ENCODE data around the gene ENDOD1.

- TF ChIP-seq, protein P1, sequence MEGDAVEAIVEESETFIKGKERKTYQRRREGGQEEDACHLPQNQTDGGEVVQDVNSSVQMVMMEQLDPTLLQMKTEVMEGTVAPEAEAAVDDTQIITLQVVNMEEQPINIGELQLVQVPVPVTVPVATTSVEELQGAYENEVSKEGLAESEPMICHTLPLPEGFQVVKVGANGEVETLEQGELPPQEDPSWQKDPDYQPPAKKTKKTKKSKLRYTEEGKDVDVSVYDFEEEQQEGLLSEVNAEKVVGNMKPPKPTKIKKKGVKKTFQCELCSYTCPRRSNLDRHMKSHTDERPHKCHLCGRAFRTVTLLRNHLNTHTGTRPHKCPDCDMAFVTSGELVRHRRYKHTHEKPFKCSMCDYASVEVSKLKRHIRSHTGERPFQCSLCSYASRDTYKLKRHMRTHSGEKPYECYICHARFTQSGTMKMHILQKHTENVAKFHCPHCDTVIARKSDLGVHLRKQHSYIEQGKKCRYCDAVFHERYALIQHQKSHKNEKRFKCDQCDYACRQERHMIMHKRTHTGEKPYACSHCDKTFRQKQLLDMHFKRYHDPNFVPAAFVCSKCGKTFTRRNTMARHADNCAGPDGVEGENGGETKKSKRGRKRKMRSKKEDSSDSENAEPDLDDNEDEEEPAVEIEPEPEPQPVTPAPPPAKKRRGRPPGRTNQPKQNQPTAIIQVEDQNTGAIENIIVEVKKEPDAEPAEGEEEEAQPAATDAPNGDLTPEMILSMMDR (IDR thresholded peaks at IDR 0.05), result no peak
- TF ChIP-seq POLR2A (IDR thresholded peaks at IDR 0.05), result no peak
Measured at GRCh38 chr11:95066716-95067038, 23.0 kb upstream of the ENDOD1 start, which contains the start of gene SRSF8.
